HEK293T (cell line): Measurements from ENCODE around the gene LUC7L.

Experiments
- ARNT ChIP-seq: fragments of 450-650 bp; IDR thresholded peaks from 2 replicates; pipeline ENCODE4 v1.6.1; 2017; ENCODE audit warnings: mild to moderate bottlenecking
- BHLHE40 ChIP-seq: fragments of 450-650 bp; IDR thresholded peaks from 2 replicates; pipeline ENCODE4 v1.6.1; 2016; ENCODE audit warnings: mild to moderate bottlenecking, moderate library complexity, borderline replicate concordance
- CTBP1 ChIP-seq: fragments of 450-650 bp; IDR thresholded peaks from 2 replicates; pipeline ENCODE4 v1.6.1; 2016; ENCODE audit warnings: borderline replicate concordance
- ELF4 ChIP-seq: fragments of 450-650 bp; IDR thresholded peaks from 2 replicates; pipeline ENCODE4 v1.6.1; 2017; ENCODE audit warnings: antibody characterized with exemption
- FOXA1 ChIP-seq: fragments of 450-650 bp; IDR thresholded peaks from 2 replicates; pipeline ENCODE4 v1.6.1; 2016; ENCODE audit warnings: mild to moderate bottlenecking
- FOXK2 ChIP-seq: fragments of 450-650 bp; IDR thresholded peaks from 2 replicates; pipeline ENCODE4 v1.6.1; 2016; ENCODE audit warnings: mild to moderate bottlenecking
- NFRKB ChIP-seq: fragments of 450-650 bp; IDR thresholded peaks from 2 replicates; pipeline ENCODE4 v1.6.1; 2016; ENCODE audit warnings: mild to moderate bottlenecking, moderate library complexity
- SP1 ChIP-seq: fragments of 450-650 bp; IDR thresholded peaks from 2 replicates; pipeline ENCODE4 v1.6.1; 2017
- SUZ12 ChIP-seq: fragments of 450-650 bp; IDR thresholded peaks from 2 replicates; pipeline ENCODE4 v1.6.1; 2016; ENCODE audit warnings: mild to moderate bottlenecking
- TARDBP ChIP-seq: fragments of 450-650 bp; IDR thresholded peaks from 2 replicates; pipeline ENCODE4 v1.6.1; 2016
- TF ChIP-seq, protein P1 (sequence below): fragments of 450-650 bp; IDR thresholded peaks from 2 replicates; pipeline ENCODE4 v1.6.1; 2016

- TF ChIP-seq FOXA1 (no peak), TARDBP (no peak), CTBP1 (no peak), FOXK2 (no peak), BHLHE40 (no peak), SP1 (no peak), ELF4 (no peak), ARNT (no peak), NFRKB (no peak), SUZ12 (no peak)
- TF ChIP-seq, protein P1, sequence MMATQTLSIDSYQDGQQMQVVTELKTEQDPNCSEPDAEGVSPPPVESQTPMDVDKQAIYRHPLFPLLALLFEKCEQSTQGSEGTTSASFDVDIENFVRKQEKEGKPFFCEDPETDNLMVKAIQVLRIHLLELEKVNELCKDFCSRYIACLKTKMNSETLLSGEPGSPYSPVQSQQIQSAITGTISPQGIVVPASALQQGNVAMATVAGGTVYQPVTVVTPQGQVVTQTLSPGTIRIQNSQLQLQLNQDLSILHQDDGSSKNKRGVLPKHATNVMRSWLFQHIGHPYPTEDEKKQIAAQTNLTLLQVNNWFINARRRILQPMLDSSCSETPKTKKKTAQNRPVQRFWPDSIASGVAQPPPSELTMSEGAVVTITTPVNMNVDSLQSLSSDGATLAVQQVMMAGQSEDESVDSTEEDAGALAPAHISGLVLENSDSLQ = no peak
These were observed 13.0 kb upstream of the LUC7L start for GRCh38 chr16:242281-242680.
